MV-4-11 (cell line): ENCODE results near the gene PLXNB3.

Source experiments
- DNase-seq: peaks from one replicate; lab custom pipeline; 2025; lab: John Stamatoyannopoulos, UW

PLXNB3 gene

DNA sequence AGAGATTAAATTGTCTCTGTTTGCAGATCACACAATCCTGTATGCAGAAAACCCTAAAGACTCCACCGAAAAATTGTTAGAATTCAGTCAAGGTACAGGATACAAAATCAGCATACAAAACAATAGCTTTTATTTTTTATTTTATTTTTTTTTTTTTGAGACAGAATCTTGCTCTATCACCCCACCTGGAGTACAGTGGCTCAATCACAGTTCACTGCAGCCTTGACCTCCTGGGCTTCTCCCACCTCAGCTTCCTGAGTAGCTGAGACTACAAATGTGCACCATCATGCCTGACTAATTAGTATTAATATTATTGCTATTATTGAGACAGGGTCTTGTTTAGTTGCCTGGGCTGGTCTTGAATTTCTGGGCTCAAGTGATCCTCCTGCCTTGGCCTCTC, 8.9 kb upstream of the PLXNB3 start:
- no peak for DNase-seq

DNA sequence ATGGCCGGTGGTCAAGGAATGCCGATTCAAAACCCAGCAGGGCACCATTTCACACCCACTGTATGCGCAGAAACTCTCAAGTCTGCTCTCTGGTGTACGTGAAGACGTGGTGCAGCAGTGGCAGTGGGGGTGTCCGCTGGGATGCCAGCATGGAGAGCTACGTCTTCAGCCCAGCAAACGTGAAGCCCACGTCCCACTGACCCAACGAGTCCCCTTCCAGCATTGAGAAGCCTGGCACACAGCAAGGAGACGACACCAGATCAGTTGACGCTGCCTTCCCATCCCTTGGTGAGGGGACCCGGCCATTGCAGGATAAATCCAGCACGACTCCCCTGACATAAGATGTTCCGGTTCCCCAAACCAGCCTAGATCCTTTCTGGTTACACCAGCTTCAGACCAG, 2.2 kb upstream of the PLXNB3 start:
- DNase-seq: no peak

DNA sequence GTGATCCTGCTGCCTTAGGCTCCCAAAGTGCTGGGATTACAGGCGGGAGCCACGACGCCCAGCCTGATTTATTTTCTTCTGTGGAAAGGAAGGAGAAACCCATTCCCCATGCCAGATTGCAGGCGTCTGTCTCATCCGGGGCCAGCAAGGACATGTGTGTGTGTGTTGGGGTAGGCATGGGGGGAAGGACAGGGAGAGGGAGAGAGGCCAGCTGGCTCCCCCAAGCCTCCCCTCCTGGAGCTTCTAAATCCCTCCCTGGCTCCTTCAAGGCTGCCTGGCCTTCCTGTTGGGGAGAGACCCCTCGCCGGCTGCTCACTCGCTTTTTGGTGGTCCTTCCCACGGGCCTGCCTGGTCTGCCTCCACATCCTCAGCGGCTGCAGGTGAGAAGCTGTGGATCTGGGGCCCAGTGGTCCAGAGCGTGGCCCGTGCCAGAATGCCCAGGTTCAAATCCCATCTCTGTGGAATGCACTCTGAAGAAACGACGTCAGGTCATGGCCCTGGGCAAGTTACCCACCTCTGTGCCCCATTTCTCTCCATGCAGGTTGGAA, 1.3 kb upstream of the PLXNB3 start:
- DNase-seq: no peak

- no peak for DNase-seq
Observed at GRCh38 chrX:153763298-153763932, 634 bp upstream of the PLXNB3 start.

DNA sequence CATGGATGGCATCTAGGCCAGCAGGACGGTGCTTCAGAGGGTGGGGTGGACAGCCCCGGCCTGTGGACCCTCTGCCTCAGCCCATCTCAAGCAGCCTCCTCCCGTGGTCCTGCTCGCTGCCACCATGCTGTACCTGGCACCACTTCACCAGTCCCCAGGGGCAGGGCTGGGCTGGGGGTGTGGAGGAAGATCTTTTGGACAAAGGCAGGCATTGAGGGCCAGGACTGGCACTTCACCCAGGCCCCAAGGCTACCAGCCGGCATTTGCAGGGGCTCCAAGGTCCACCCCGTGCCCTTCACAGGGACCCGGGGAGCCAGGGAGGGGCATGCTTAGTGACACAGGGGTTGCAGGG, 713 bp downstream of the PLXNB3 start:
- DNase-seq: no peak

DNA sequence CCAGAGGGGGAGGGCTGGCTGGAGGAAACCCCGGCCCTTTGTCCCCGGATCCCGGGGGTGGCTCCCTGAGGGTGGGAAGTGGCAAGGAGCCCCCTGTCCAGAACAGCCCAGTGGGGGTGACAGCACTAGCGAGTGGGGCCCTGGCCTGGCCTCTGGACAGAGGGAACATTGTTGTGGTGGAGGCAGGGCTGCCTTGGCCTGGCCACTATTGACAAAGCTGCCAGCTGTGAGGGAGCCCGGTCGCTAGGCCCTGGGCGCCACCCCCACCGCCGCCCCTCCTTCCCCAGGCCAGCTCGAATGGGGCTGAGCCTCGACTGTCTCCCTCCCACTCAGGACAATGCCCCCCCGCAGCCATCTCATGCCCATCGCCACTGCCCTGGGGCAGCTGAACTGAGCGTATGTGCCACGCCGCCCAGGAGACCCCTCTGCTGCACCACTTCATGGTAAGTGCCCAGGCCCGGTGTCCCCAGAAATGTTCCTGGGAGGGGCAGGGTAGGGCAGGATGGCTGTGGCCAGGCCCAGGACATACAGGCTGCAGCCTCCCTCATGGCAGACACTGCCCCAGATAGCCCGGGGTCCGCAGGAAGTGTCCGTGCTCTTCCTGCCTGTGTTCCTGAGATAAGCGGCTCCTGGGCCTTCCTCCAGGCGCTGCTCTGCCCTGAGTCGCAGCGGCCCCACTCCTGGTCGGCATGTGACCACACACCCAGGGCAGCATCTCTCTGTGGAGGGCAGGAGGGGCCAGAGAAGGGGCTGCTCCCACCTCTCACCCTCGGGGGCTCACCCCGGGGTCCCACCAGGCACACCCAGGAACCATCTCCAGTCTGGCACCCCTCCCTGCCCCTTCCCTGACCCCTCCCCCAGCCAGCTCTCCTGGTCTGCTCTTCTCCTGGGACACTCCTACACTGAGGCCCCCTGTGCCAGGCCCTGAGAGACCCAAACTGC, 1.4 kb downstream of the PLXNB3 start:
- DNase-seq: no peak

GRCh38 chrX:153766098-153766817, 2.2 kb downstream of the PLXNB3 start:
- DNase-seq: peak; percentile 61

GRCh38 chrX:153766871-153767673, 3.0 kb downstream of the PLXNB3 start:
- no peak for DNase-seq

DNA sequence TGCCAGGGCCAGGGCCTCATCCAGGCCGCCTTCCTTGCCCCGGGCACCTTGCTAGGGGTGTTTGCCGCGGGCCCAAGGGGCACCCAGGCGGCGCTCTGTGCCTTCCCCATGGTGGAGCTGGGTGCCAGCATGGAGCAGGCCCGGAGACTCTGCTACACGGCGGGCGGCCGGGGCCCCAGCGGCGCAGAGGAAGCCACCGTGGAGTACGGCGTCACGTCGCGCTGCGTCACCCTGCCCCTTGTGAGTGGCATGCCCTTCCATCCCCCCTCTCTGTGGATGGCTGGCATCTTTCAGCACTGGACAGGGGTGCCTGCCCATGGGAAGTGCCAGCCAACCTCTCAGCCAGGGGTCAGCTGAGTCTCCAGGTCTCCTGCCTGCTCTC, 3.6 kb downstream of the PLXNB3 start:
- no peak for DNase-seq

- no peak for DNase-seq
Observed at GRCh38 chrX:153768311-153769157, 4.5 kb downstream of the PLXNB3 start.

DNA sequence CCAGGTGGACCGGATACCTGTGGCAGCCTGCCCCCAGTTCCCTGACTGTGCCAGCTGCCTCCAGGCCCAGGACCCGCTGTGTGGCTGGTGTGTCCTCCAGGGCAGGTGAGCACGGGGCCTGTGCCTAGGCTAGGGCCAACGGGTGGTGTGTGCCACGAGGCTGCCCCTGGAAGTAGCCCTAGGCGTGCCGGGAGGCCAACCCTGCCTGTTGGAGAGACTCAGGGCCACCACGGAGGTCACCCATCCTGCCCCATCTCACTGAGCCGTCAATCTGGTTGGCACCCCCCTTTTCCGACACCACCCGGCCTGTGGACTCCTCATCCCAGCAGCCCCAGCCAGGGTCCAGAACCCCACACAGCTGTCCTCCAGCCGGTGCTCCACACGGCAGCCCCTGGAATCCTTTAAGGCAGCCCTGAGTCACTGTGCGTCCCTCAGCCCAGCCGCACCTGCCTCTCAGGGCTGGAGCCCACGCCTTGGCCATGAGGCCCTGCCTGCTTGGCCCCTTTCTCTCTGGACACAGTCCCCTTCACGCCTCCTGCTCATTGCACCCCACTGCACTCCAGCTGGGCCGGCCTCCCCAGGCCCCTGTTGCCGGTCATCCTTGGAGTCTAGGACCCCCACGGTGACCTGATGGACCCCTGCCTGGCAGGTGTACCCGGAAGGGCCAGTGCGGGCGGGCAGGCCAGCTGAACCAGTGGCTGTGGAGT, 5.3 kb downstream of the PLXNB3 start:
- DNase-seq: no peak

DNA sequence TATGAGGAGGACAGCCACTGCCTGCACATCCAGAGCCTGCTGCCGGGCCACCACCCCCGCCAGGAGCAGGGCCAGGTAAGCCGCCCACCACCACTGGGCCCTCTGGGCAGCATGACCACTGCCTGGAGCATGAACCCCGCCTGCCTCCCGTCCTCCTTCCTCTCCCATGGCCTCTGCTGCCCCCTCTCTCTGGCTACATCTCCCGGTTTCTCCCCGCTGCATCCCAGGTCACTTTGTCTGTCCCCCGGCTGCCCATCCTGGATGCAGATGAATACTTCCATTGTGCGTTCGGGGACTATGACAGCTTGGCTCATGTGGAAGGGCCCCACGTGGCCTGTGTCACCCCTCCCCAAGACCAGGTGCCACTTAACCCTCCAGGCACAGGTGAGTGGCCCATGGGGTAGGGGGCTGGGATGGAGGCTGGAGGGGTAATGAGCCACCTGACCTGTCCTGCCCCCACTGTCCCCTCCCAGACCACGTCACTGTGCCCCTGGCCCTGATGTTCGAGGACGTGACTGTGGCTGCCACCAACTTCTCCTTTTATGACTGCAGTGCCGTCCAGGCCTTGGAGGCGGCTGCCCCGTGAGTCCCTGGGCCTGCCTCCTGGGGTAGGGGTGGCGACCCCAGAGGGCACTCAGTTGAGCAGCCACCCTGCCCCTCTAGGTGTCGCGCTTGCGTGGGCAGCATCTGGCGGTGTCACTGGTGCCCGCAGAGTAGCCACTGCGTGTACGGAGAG, 6.0 kb downstream of the PLXNB3 start:
- DNase-seq: no peak

- no peak for DNase-seq
Observed at GRCh38 chrX:153770601-153771414, 6.8 kb downstream of the PLXNB3 start.

DNA sequence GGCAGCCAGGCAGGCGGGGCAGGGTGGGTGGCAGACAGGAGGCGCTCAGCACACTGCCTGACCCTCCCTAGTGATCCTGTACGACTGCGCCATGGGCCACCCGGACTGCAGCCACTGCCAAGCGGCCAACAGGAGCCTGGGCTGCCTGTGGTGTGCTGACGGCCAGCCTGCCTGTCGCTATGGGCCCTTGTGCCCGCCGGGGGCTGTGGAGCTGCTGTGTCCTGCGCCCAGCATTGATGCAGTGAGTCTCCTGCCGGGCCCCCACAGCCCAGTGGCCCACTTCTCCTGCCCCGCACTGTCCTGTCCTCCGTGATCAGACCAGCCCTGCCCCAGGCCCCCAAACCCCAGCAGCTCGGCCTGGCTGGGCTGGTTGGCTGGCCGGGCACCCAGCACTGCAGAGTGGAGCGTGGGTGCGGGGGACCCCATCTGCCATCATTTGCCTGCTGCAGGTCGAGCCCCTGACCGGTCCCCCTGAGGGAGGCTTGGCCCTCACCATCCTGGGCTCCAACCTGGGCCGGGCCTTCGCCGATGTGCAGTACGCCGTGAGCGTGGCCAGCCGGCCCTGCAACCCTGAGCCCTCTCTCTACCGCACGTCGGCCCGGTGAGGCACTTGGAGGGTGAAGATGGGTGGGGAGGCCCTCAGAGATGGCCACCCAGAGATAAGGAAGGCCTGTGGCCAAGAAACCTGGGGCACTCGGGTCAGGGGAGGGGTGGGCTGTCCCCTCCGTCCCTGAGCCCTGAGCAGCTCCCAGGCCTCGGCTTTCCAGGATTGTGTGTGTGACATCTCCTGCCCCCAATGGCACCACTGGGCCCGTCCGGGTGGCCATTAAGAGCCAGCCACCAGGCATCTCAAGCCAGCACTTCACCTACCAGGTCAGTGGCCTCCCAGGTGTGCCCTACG, 7.6 kb downstream of the PLXNB3 start:
- no peak for DNase-seq

DNA sequence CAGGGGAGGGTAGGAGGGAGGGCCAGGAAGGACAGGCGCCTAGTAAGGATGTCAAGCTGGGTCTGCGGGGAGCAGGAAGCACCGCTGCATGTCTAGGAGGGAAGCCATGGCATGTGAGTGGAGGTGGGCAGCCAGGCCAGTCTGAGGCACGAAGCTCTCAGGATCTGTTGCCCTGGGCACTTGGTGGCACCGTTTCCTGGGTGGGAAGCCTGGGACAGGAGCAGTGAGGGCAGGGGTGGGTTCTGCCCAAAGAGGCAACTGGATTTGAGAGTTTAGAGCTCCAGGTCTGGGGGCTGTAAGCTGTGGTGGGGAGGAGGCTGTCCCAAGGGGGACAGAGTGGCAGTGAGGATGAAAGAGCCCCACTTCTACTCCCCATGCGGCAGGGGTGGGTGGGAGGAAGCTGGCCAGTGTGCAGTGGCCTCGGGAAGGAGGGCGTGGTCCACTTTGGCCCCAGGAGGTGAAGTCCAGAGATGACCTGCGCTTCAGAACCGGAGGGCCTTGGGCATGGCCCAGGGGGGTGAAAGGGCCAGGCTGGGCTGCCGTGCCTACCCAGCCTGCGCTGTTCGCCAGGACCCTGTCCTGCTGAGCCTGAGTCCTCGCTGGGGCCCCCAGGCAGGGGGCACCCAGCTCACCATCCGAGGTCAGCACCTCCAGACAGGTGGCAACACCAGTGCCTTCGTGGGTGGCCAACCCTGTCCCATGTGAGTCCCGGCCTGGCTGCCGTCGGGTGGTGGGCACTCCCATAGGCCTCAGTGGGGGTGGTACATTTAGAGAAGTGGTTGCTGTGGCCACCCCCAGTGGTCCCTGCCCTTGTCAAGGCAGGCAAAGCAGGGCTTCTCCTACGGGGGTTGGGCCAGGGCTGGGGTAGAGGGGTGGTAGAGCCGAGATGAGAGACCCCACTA, 8.5 kb downstream of the PLXNB3 start:
- DNase-seq: no peak

DNA sequence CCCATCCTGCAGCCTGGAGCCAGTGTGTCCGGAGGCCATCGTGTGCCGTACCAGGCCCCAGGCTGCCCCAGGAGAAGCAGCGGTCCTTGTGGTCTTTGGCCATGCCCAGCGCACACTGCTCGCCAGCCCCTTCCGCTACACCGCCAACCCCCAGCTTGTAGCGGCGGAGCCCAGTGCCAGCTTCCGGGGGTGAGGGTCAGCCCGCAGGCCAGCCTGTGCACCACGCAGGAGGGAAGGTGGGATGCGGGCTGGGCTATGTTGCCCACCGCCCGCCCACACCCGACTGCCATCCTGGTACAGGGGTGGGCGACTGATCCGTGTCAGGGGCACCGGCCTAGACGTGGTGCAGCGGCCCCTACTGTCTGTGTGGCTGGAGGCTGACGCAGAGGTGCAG, 9.2 kb downstream of the PLXNB3 start:
- no peak for DNase-seq
